ENCODE results near the gene EYS.

- TF ChIP-seq CTCF (IDR thresholded peaks at IDR 0.05) (no peak), POLR2AphosphoS5 (IDR thresholded peaks at IDR 0.05) (no peak), POLR2A (IDR thresholded peaks at IDR 0.05) (no peak)
Observed at GRCh38 chr6:64502801-64503200, 1204.2 kb downstream of the EYS start.
